ENCODE measurements around the gene S100A4.
"Not testable (repeated sequence)": the region's sequence is repeated elsewhere in the genome, so short reads cannot be mapped to it uniquely, and the experiment has no call there.

S100A4 gene

DNA sequence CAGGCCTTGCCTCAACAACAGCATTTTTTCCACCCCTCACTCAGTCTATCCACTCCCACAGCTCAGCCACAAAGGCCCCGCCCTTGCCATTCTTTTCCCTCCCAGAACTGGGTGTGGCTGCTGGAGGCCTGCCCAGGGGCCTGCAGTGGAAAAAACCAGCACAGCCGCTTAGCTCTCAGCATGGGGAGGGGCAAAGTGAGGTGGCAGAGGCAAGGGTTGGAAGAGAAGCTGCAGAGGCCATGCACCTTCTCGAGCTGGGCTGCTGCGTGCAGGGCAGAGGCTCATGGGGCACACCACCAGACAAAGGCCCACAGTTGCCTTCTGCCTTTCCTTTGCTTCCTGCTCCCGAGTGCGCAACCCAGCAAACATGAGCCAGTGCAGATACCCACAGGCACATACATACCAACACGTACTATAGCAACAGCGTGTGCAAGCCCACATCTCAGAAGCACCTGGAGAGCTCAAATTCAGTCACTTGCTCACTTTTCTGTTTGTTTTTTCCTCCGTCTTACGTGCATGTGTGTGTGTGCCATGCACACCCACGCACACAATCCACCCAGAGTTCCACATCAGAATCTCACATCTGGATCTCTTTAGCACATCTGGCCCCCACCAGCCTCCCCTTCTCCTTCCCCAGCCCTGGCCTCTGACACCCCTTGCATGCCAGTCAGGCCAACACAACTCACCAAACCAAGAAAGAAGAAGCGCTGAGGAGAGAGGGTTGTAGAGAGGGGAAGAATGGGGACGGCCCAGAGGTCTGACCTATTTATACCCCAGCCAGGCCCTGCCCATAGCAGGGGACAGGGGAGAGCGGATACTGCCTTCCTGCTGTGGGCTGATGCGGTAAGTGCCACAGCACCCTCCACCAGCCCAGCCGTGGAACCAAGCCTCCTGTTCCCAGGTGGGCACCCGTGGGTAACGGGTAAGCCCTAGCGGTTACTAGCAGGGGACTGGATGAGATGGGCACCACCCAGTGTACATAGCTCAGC is at the start of gene S100A4:
Gene S100A4 (minus strand): TSS at position 740 of the 989 bp plus-strand sequence. CDS start 1,012 bp downstream, outside the sequence.
- peak; percentile 43 to 75 (median 58) for DNase-seq

DNA sequence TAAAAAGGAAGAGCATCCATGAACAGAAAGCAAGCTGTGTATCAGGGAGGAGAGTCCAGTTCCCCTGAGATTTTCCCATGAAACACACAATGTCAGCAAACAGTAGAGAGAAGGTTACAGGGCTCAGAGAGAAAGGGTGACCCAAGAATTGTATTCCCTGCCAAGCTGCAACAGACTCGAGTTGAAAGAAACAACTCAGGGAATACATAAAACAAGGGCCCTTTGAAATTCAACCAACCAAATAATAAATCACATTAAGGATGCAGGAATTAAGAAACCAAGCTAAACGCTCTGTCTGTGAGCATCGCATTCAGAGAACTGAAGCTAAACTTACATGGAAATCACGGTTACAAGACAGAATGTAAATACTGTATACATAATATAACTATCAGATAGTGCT is 47.1 kb upstream of the S100A4 start:
- no peak for DNase-seq

DNA sequence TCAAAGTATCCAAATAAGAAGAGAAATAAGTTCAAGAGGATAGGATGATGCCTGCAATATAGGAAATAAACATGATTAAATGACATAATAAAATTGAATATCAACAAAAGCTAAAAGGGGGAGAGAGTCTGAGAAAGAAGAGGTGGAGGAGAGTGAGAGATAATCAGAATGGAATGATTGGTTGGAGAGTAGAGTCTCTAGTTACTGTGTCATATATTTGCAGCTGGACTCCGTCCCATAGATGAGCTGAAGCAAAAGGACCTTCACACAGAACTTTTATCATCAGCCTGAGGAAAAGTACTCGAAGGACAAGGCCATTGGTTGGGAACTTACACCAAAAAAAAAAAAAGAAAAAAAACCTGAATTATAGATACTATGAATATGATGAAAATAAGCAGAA is 42.9 kb upstream of the S100A4 start:
- no peak for DNase-seq

DNA sequence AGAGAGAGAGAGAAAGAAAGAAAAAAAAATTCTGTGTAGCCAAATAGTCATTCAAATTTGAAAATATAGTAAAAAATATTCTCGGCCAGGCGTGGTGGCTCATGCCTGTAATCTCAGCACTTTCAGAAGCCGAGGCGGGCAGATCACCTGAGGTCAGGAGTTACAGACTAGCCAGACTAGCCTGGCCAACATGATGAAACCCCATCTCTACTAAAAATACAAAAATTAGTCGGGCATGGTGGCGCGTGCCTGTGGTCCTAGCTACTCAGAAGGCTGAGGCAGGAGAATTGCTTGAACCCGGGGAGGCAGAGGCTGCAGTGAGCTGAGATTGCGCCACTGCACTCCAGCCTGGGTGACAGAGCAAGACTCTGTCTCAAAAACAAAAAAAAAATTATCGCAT is 42.4 kb upstream of the S100A4 start:
- not testable (repeated sequence) for DNase-seq

DNA sequence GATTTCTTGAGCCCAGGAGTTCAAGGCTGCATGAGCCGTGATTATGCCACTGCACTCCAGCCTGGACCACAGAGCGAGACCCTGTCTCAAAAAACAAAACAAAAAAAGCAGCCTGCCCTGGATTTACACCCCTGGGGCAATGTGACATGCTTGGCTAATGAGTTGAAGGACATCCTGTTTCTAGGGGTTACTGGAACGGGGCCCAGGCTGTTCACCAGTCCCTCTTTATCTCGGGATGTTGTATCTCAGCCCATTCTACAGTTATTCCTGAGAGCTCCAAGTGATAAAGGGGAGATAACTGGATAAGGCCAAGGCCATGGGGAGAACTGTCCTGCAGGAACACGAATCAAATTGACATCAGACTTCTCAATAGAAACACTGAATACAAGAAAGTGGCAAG is 41.7 kb upstream of the S100A4 start:
- no peak for DNase-seq

DNA sequence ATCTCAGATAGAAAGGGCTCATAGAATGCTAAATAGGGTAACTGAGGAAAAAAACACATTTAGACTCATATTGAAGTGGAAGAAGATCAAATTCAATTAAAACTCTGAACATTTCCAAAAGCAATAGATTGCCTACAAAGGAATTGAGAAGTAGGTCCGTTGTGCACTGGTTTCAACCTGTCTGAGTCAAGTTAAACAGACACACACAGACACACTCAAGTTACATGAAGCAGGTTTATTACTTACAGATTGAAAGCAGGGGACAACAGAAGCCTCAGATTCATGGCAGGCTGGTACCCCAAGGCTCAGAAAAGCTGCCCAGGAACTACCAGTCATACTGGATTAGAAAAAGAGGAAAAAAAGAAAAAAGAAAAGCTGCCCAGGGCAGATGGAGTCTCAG is 40.7 kb upstream of the S100A4 start:
- DNase-seq, result no peak

DNA sequence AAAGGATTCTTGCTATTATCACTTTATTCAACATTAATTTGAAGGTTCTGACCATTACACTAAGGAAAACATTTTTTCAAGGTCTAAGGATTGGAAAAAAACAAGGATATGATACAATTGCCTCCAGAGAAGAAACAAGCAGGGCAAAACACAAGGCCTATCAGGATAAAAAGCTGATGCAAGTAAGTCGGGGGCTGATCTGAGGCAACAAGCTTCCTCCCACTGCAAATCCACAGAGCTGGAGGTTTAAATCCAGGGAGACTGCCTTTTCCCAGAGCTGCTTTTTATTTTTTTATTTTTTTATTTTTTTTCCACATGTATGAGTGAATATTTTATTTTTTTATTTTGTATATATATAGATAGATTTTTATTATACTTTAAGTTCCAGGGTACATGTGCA is 39.4 kb upstream of the S100A4 start:
- DNase-seq, result no peak

DNA sequence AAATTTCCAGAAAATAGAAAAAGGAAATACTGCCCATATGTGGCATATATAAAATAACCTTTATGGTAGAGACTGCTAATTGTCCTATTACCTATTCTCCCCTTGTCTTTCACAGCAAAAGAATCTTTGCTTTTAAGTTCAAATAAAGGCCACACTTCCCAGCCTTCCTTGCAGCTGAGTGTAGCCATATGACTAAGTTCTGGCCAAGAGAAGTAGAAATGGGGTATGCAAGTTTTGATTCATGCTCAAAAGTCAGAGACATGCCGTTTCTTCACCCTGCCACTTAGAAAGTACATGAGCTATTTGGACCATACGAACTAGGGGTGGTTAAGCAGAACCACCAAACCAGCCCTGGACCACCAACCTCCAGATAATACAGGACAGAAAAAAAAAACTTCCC is 38.4 kb upstream of the S100A4 start:
- DNase-seq, result no peak

DNA sequence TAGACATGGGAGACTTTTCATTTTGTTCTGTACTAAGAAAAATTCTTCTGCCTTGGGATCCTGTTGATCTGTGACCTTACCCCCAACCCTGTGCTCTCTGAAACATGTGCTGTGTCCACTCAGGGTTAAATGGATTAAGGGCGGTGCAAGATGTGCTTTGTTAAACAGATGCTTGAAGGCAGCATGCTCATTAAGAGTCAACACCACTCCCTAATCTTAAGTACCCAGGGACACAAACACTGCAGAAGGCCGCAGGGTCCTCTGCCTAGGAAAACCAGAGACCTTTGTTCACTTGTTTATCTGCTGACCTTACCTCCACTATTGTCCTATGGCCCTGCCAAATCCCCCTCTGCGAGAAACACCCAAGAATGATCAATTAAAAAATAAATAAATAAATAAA is 37.9 kb upstream of the S100A4 start:
- not testable (repeated sequence) for DNase-seq

DNA sequence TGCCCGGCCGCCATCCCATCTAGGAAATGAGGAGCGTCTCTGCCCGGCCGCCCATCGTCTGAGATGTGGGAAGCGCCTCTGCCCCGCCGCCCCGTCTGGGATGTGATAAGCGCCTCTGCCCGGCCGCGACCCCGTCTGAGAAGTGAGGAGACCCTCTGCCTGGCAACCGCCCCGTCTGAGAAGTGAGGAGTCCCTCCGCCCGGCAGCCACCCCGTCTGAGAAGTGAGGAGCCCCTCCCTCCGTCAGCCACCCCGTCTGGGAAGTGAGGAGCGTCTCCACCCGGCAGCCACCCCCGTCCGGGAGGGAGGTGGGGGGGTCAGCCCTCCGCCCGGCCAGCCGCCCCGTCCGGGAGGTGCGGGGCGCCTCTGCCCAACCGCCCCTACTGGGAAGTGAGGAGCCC is 37.2 kb upstream of the S100A4 start:
- DNase-seq, result not testable (repeated sequence)

DNA sequence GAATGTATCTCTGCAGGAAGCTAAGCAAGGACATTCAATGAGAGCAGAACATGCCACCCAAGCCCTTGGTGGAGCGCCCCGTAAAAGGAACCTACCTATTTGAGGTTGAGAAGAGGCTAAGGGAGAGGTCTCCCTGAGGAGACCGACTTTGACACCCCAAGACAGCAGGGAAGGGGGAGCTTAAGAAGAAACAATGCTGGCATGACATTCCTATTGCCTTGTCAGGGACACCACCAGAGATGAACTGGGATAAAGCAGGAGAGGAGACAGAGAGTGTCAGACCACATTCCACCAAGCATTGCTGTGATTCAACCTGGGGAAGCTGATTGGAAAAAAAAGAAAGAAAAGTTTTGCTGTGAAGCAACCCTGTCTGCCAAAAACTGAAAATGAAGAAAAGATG is 33.3 kb upstream of the S100A4 start:
- no peak for DNase-seq

DNA sequence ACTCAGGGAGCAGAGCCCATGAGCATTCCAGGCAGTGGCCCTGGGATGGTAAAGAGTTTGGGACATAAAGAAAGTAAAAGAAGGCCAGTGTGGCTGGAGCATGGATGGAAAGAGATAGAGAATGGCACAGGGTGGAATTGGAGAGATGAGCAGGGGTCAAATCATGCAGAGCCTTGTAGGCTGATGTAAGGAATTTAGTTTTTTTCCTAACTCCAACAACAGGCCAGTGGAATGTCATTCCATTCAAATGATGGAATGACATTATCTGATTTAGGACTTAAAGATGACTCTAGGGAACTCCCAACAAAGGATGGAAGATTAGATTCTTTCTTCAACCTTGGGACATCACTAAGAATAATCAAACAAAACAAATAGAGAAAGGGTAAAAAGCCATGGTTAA is 32.9 kb upstream of the S100A4 start:
- no peak for DNase-seq

DNA sequence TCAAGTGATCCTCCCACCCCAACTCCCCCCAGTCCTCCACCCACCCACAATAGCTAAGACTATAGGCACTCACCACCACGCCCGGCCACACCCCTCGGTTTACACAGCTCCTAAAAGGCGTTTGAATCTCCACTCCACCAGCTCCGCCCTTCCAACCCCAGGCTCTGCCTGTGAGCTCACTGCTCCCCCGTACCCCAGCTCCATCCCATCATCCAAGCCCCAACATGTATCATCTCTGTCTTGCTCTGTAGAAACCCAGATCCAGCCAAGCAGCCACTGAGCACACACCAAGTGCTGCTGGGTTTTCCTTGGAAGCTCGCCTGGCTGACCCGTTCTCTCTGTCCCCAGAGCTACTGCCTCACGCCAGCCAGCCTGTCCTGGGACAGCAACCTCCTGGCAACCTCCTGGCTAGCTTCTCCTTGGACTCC is 32.0 kb upstream of the S100A4 start:
- no peak for DNase-seq

DNA sequence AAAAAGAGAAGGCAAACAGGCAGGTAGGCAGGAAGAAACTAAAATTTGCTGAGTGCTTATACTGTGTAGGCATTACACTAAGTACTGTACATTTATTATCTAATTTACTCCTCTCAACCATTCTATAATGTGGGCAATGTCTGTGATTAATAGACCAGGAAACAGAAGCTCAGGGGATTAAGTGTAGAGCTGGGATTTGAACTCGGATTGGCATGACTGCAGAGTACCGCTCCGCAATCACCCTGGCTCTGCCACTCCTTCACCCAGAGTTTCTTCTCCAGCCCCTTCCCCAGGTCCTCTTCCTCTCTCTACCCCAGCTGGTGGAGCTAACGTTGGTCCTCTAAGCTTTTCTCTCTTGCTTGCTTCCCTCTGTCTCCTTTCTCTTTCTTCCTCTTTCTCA is 31.5 kb upstream of the S100A4 start:
- no peak for DNase-seq

DNA sequence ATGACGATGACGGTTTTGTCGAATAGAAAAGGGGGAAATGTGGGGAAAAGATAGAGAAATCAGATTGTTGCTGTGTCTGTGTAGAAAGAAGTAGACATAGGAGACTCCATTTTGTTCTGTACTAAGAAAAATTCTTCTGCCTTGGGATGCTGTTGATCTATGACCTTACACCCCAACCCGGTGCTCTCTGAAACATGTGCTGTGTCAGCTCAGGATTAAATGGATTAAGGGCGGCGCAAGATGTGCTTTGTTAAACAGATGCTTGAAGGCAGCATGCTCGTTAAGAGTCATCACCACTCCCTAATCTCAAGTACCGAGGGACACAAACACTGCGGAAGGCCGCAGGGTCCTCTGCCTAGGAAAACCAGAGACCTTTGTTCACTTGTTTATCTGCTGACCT is 29.9 kb upstream of the S100A4 start:
- not testable (repeated sequence) for DNase-seq

DNA sequence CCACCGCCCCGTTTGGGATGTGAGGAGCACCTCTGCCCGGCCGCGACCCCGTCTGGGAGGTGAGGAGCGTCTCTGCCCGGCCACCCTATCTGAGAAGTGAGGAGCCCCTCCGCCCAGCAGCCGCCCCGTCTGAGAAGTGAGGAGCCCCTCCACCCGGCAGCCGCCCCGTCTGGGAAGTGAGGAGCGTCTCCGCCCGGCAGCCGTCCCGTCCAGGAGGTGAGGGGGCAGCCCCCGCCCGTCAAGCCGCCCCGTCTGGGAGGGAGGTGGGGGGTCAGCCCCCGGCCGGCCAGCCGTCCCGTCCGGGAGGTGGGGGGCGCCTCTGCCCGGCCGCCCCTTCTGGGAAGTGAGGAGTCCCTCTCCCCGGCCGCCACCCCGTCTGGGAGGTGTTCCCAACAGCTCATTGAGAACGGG is 29.5 kb upstream of the S100A4 start:
- not testable (repeated sequence) for DNase-seq

DNA sequence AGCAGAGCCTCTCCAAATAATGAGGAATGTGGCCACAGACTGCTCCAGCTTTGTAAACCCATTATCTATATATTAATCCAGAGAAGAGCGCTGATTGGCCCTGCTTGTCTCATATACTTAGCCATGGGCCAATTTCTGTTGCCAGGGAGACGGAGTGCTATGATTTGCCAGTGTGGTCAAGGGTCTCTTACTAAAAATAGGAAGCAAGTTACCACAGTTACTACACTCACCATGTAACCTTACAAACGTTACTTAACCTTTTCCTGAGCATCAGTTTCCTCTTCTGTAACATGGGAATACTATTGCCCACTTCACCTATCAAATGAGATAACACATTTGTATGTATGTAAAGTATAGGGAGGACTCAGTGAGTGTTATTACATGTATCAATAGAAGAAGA is 27.7 kb upstream of the S100A4 start:
- DNase-seq, result no peak

DNA sequence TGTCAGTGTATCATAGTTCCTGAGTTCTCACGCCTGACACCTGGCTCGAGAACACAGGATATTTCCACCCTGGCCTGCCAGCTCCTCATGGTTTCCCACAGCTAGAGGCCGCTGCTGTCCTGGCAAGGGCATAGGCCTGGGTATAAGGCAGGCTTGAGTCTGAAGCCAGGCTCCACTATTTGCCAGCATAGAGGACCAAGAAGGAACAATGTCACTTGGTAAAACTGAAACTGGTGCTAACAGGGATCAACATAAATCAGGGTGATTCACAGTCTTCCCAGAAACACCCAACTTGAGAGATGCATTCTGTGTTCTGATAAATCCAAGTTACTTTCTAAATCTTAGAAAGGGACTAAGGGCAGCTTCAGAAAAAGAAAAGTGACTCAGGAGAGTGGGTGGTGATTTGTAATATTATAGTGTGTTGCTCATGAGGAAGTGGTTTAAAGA is 27.0 kb upstream of the S100A4 start:
- DNase-seq, result peak in 1 of 4 experiments; percentile 28

DNA sequence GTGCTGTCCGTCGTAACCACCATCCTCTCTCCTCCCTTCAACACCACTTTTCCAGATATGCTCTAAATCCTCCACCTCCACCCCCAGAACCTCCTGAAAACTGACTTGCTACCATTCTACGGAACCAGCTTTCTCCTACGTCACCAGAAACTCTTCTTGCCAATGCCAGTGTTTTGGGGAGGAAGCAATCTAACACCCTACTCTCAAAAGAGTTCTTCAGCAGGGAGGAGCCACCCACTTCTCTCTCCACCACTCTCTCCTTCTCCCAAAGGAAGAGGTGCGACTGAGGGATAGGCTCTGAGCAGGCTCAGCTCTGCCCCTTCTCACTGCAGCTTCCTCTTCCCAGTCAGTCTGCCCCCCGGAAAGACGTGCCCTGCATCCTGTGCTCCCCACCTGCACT is 26.1 kb upstream of the S100A4 start:
- DNase-seq, result no peak

DNA sequence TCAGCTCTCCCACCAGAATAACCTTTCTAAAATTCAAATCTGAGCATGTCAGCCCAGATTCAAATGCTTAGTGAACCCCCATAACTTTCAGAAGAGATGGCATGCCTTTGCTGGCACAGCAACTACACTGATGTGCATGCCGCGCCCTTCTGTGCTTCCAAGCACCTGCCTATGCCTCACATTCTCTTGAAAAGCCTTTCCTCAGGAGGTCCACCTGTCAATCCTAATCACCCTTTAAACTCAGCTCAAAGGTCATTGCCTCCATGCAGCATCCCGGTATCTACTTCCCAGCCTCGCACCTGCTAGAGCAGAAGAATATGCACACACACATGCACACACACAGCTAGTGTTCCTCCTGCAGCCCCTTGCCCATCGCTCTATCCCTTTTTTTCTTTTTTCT is 25.3 kb upstream of the S100A4 start:
- DNase-seq, result no peak

DNA sequence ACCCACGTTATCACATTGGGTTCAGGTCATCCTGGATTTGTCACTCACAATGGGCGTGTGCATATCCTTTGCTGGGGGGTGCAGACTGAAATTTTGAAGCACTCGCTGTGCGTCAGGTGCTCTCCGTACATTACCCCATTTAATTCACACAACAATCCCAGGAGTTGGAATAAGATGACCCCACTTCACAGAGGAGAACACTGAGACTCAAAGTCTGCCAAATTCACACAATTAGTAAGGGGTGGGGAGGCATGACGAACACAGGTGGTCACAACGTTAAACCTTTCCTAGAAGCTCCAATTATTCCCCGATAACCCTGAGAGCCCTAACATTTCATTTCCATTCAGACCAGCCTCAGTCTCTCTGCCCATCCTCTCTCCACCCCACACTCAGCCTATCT is 23.9 kb upstream of the S100A4 start:
- no peak for DNase-seq

DNA sequence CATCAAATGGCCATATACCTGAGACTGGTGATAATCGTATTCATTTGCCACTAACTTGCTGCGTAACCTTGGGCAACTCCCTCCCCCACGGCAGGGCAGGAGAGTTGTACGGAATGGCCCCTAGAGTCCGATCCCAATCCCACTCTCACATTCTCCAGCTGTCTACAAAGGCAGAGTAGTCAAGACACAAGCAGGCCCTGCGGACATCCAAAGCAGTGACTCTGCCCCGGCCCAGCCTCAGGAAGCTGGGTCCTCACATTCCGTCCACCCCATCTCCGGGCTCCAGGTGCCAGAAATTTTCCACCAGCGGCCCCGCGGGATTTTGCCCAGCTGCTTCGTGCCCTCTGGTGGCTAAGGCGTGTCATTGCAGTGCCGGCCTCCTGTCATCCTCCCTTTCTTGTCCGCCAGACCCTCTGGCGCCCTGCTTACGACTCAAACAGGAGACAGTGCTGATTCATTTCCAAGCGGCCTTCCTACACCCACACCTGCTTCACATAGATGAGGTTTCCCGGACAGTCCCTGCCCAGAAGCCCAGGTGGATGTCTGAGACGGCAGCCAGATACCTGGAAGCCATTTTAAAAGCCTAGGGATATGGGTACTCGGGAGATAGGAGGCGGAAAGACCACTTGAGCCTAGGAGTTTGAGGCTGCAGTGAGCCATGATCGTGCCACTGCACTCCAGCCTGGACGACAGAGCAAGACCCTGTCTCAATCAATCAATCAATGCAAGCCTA is 22.9 kb upstream of the S100A4 start:
- DNase-seq, result peak; percentile 38 to 66 (median 56)

DNA sequence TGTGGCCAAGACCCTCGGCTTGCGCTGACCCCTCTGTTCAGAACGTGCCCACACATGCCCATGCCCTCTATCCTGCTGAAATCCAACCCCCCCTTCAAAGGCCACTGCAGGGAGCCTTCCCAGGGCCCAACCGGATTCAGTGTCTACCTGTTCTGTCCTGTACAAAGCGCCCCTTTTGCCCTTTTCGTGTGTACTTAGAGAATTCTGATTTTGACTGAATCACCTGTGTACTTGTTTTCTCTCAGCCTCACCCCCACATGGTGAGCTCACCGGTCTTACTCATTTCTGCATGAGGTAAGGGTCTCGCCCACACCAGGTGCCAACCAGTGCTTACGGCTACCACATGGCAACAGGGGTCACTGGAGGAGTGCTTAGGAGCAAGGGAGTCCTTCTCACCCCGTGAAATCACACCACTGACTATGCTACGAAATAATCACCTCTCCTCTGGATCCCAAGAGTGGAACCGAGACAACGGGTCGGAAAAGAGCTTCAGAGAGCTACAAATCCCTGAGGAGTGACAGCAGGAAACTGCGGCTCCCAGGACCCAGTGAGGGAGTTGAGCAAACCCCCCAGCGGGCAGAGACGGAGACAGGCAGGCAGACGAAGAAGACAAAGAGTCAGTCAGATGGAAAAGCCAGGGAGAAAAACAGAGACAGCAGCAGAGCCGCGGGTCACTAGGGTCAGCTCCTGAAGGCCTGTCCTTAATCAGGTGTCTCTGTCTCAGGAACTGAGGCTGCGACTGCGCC is 22.2 kb upstream of the S100A4 start:
- no peak for DNase-seq

Measured in activated naive CD4-positive, alpha-beta T cell (primary cell).